HG03280 (cell line): ENCODE results near the gene BTBD9.
"Not testable (repeated sequence)": the region's sequence is repeated elsewhere in the genome, so short reads cannot be mapped to it uniquely, and the experiment has no call there.

ENCODE experiments used
- ATAC-seq: cut with Tn5 transposase; IDR thresholded peaks from one replicate; pipeline ENCODE4 v1.9.1; 2021; ENCODE audit warnings: mild to moderate bottlenecking, moderate library complexity; ENCODE audit not compliant: unreplicated experiment

The BTBD9 gene

GRCh38 chr6:38352636-38353035 lies 287.1 kb downstream of the BTBD9 start:
- ATAC-seq: no peak

- ATAC-seq: no peak
Observed at GRCh38 chr6:38350942-38351341, 288.8 kb downstream of the BTBD9 start.

- no peak for ATAC-seq
Observed at GRCh38 chr6:38350220-38350619, 289.5 kb downstream of the BTBD9 start.

GRCh38 chr6:38349795-38350194 lies 289.9 kb downstream of the BTBD9 start:
- no peak for ATAC-seq

GRCh38 chr6:38349221-38349620 lies 290.5 kb downstream of the BTBD9 start:
- ATAC-seq: no peak

- ATAC-seq: no peak
Observed at GRCh38 chr6:38348371-38348770, 291.4 kb downstream of the BTBD9 start.

- ATAC-seq: not testable (repeated sequence)
Observed at GRCh38 chr6:38347829-38348228, 291.9 kb downstream of the BTBD9 start.

- no peak for ATAC-seq
Observed at GRCh38 chr6:38346291-38347079, 293.2 kb downstream of the BTBD9 start.

- no peak for ATAC-seq
Observed at GRCh38 chr6:38345586-38345985, 294.1 kb downstream of the BTBD9 start.

GRCh38 chr6:38341496-38341895 lies 298.2 kb downstream of the BTBD9 start:
- no peak for ATAC-seq

- no peak for ATAC-seq
Observed at GRCh38 chr6:38339914-38340313, 299.8 kb downstream of the BTBD9 start.

- ATAC-seq: no peak
Observed at GRCh38 chr6:38337819-38338465, 301.8 kb downstream of the BTBD9 start.

GRCh38 chr6:38336922-38337321 lies 302.8 kb downstream of the BTBD9 start:
- no peak for ATAC-seq

GRCh38 chr6:38326837-38327236 lies 312.9 kb downstream of the BTBD9 start:
- ATAC-seq: no peak

- no peak for ATAC-seq
Observed at GRCh38 chr6:38323216-38323615, 316.5 kb downstream of the BTBD9 start.

- ATAC-seq: no peak
Observed at GRCh38 chr6:38322138-38322537, 317.6 kb downstream of the BTBD9 start.

GRCh38 chr6:38320843-38321242 lies 318.9 kb downstream of the BTBD9 start:
- peak; percentile 59 for ATAC-seq

- no peak for ATAC-seq
Observed at GRCh38 chr6:38320358-38320757, 319.4 kb downstream of the BTBD9 start.

- no peak for ATAC-seq
Observed at GRCh38 chr6:38319256-38320212, 320.2 kb downstream of the BTBD9 start.

- peak; percentile 52 for ATAC-seq
Observed at GRCh38 chr6:38316099-38316868, 323.4 kb downstream of the BTBD9 start.

- no peak for ATAC-seq
Observed at GRCh38 chr6:38311201-38311600, 328.5 kb downstream of the BTBD9 start.
